Activated CD4-positive, alpha-beta T cell treated with anti-CD3 and anti-CD28 coated beads for 24 hours (primary cell): ENCODE data around the gene PSMA7.
A peak's percentile ranks its signal among the peaks of the same experiment; 100 is the strongest.

ENCODE experiments used
- DNase-seq, 2 donors: peaks; one replicate each; pipeline ENCODE4 v3.0.0-alpha.2; 2020; ENCODE audit warnings: low read depth in 2 of 2

Gene PSMA7

DNA sequence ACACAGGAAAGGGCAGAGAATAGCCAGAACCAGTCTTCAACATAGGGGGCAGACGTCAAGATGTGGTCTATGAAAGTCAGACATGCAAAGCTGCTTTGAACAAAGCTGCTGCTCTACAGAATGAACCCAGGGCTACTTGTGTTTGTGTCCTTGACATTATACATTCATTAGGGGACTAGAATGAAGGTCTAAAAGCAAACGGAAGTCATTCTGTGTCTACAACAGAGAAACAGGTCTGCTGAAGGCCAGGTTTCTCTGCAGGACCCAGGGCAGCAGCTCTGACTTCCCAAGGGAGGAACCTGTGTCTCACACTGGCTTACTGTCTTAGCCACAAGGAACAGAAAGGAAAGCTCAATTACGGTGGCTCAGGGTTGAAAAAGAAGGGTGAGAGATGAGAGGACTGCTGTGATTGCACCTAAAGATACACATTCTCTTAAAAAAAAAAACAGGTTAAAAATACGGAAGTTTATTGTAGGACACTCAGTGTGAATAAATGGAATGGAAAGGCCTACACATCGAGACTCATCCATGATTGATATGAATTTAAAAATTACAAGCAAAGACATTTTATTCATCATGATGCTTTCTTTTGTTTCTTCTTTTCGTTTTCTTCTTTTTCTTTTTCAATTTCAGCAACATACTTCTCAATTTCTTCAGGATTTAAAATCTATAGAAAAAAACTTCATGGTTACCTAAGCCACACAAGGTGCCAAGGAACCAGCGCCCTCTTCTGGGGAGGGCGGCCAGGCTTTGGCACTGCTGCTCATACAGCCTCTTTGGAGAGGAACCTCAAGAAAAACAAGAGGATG is 6.7 kb downstream of the PSMA7 start:
- peak; percentile 46 to 49 for DNase-seq

DNA sequence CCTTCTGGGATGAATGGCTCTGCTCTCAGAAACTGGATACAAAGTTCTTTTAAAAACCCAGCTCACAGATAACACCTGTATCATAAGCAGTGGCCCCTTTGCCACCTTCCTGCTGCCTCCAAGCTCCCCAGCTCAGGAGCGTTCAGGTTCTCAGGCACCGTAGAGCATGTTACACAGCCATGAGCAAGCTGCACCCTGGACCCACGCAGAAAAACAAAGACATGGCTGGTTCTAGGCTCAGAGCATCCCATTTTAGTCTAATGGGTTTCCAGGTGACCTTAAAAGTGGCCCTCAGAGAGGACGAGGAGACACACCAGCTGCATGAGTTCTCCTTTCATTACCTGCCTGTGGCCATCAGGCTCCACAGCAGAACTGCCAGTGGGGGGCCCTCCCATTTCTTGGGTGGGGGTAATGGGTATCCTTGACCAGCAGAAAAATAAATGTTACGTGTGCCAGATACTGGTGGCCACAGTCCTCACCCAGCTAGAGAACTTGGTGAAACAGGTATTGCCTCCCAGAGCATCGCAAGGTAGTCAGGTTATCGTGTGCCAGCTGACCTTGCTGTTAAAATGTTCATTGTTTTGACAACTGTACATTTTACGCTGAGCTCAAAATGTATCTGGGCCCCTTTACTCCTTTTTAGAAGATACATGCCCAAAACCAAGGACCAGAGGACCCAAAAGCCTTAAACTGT is 7.5 kb downstream of the PSMA7 start:
- DNase-seq, result no peak

DNA sequence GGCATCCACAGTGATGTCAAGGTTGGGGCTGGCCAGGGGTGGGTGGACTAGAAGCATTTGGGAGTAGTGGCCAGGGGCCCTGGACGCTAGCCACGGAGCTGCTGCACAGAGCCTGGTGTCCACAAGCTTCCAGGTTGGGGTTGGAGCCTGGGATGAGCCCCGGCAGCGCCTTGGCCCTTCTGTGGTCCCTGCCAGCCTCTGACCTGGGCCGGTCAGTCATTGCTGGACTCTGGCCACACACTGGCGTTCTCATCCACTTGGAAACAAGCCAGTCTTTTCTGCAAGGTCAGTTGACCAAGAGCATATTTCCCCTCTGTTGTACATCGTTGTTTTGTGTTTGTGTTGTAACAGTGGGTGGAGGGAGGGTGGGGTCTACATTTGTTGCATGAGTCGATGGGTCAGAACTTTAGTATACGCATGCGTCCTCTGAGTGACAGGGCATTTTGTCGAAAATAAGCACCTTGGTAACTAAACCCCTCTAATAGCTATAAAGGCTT is 8.4 kb downstream of the PSMA7 start:
- DNase-seq, result no peak

- no peak for DNase-seq
These were observed 9.3 kb downstream of the PSMA7 start for GRCh38 chr20:62133864-62134263.

- DNase-seq, result no peak
These were observed 9.9 kb downstream of the PSMA7 start for GRCh38 chr20:62133051-62133845.

DNA sequence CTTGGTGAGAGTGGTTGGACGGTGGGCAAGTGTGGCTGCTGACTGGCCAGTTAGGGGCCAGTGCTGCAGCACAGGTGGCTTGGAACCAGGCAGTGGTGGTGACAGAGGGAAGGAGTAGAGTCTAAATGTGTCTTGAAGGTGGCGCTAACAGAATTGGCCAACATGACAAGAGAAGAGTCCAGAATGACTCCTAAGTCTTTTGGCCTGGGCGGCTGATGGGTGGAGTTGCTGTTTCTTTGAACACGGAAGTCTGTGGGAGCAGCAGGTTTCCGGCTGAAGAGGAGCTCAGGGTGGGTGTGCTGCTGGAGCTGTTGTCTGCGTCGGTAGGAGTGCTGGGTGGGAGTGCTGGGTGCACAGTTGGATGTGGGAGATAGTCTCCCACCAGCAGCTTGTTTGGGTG is 10.8 kb downstream of the PSMA7 start:
- DNase-seq, result no peak

- no peak for DNase-seq
These were observed 11.5 kb downstream of the PSMA7 start for GRCh38 chr20:62131560-62132320.

- DNase-seq, result no peak
These were observed 13.3 kb downstream of the PSMA7 start for GRCh38 chr20:62129731-62130531.

GRCh38 chr20:62128502-62128901 is 14.7 kb downstream of the PSMA7 start:
- DNase-seq, result no peak

GRCh38 chr20:62127799-62128198 is 15.4 kb downstream of the PSMA7 start:
- no peak for DNase-seq

DNA sequence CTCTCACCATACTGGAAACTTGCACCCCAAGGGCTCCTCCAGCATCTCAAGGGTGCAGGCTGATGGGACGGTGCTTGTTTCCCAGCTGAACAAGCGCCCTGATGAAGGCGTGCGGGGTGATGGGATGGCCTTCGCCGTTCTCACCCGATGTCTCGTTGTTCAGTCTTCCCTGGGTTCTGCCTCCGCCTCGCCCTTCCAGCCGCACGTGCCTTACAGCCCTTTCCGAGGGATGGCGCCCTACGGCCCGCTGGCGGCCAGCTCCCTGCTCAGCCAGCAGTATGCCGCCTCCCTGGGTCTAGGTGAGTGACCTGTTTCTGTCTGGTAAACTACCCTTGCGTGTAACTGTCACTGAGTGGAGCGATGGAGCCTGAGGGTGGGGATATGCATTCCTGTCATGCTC is 17.1 kb downstream of the PSMA7 start:
- DNase-seq, result no peak

GRCh38 chr20:62123450-62124118 is 19.6 kb downstream of the PSMA7 start:
- no peak for DNase-seq

DNA sequence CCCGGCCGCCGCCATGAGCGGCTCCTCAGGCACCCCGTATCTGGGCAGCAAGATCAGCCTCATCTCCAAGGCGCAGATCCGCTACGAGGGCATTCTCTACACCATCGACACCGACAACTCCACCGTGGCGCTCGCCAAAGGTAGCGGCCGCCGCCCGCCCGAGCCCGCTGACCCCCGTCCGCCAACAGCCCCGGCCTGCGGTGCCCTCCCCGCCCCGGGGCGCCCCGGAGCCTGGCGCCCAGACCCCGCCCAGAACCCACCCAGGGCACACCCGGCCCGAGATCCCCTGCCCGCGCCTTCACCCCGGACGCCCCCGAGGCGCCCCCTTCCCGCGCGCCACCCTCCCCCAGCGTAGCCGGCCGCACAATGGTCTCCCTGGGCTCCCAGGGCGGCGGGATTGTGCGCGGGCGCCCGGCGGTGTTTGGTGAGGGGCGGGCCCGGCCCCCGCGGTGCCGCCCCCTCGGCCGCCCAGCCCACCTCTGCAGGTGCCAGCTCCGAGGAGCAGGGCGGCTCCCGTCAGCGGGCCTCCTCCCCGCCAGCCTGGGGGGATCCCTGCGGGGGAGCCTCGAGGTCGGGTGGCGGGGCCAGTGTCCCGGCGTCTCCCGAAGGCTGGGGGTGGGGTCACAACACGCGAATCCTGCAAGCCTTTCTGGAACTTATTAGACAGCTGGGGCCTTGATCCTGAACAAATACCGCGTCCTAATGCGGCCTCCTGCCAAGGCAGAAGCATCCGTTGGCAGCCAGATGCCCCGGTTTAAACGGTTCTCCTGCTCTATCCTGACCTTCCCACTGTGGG is 20.3 kb downstream of the PSMA7 start:
- DNase-seq, result no peak

DNA sequence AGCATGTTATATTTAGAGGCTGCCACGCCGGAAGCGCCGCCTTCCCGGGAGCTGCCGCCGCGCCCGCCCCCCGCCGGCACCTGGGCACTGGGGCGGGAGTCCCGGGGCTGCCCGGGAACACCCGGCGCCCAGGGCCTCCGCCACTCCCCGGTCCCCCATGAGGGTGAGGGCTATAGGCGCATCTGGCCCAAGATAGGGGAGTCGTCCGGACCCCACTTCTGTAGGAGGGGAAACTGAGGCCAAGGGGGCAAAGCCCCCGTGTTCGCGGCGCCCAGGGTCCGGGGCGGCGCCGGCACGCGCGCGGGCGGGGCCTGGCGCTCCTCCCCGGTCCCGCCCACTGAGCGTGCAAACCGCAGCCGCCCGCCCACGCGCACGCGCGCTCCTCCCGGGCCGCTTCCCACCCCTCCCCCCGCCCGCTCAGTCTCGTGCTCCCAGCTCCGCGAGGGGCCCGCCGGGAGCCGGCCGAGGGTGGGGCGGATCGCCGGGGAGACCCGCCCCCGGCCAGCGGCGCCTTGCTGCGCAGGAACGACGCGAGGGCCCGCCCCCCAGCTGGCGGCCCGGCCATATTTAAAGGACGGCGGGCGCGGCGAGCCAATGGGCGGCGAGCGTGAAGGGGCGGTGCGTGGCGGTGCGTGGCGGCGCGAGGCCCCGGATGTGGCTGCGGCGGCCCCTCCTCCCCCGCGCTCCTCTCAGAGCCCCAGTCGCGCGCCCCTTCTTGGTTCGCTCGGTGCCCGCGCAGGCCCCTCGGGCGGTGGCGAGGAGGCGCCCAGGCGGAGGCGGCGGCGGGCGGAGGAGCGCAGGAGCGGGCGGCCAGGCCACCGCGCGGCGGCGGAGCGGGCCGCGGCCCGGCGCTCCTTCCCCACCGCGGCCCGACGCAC is 21.2 kb downstream of the PSMA7 start, which contains the start of gene LSM14B:
Gene LSM14B (plus strand): TSS at position 700 of the 878 bp plus-strand sequence. CDS start 192 bp downstream, outside the sequence.
- peak; percentile 94 to 99 for DNase-seq

- no peak for DNase-seq
These were observed 22.0 kb downstream of the PSMA7 start for GRCh38 chr20:62120990-62121775.

GRCh38 chr20:62120365-62120762 is 22.8 kb downstream of the PSMA7 start:
- no peak for DNase-seq
